HG03575 (cell line): ENCODE results near the gene YIPF1.

Source experiments
- ATAC-seq: cut with Tn5 transposase; IDR thresholded peaks from one replicate; pipeline ENCODE4 v1.9.1; 2021; ENCODE audit not compliant: unreplicated experiment, insufficient number of reproducible peaks, low FRiP score; ENCODE audit errors: extremely low read depth

The YIPF1 gene

DNA sequence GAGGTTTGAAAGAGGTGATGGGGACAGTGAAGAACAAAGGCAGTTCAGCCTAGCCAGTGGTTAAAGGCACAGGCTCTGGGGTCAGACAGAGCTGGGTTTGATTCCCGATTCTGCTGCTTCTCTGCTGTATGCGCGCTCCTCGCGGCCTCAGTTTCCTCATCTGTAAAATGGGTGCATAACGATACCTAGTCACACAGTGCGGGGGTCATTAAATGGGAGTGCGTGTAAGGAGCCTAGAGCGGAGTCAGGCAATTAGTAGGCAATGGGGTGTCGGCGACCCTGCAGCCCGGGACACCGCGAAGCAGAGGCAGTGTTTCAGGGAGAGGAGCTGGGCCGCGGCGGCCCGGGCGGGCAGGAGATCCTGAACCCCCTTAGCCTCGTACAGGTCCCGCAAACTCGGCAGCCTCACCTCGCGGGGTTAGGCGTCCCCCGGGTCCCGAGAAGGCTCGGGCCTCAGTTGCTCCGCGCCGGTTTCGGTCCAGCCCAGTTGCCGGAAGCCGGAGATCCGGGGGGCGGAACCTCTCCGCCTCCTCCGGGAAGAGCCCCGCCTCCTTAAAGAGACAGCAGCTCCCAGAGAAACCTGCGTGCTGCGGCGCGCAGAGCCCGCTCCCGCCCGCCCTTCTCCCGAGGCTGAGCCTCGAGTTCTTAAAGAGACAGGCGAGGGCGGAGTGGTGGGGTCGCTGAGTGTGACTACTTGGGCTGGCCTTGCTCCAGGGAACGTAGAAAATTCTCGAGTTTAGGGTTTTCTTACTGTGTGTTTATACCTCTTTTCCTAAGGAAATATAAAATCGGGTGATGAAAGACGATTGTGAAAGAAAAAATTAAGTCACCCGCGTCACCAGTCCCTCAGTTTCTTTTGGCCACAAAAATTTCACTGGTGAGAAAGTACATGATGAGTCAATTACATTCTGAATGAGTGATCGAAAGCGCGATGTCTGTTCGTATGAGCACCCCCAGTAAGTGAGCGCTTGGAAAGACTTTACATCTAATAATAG lies at the start of gene YIPF1:
TSS of gene YIPF1 (minus strand) at position 494 of the 995 bp plus-strand sequence. CDS start 860 bp downstream, outside the sequence.
- no peak for ATAC-seq

DNA sequence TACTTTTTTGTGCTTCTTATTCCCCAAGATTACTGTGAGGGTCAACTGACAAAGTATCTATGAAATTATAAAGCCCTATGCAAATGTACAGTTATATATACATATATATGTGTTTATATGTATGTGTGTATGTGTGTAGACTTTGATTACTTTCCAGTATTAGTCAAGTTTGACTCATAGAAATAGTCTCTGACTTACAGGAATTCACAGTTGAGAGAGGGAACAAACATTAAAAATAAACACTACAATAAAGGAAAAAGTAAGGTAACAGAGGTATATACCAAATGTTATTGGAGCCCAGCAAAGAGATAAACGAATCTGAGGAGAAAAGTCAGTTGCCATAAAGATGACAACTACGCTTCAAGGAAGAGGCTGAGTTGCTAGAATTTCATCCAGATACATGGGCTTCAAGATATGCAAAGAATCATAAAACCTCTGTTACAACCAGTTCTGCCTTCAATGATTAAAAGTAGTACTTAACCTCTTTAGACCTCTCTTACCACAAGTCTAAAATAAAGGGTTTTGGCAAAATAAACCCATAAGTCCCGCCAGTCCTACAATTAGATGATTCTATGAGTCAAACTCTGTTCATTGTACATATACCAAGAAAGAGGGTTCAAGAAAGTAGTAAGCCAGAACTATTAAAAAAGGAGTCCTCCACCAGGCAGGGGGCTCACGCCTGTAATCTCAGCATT lies 48.7 kb upstream of the YIPF1 start:
- ATAC-seq, result no peak

DNA sequence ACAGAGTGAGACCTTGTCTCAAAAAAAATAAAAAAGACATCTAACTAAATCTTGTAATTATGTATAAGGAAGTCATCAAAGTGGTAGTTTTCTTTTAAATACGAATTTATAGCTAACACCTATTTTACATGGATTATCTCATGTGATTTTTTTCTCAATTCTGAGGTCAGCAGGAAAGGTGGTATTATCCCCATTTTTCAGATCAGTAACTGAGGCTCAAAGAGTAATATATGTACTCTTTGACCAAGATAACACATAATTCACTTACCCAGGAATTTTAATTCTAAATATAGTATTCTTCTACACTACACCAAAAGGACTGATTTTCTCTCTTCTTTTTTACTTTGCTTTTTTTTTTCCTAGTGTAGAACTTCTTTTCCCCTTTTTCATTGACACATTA lies 46.8 kb upstream of the YIPF1 start:
- no peak for ATAC-seq

DNA sequence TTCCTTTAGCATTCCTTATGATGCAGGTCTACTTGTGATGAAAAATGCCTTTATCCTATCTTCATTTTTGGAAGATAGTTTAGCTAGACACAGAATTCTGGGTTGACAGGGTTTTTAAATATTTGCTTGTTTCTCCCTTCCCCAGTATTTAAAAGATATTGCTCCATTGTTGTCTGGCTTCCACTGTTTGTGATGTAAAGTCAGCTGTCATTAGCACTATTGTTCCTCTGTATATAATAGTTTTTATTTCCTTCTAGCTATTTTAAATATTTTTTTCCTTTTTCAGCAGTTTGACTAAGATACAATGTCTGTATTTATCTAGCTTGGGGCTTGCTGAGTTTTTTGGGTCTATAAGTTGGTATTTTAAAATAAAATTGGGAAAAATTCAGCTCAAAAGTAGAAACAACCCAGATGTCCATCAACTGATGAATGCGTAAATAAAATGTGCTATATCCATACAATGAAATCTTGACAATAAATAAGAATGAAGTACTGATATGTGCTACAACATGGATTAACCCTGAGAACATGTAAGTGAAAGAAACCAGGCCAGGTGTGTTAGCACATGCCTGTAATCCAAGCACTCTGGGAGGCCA lies 44.7 kb upstream of the YIPF1 start:
- no peak for ATAC-seq

DNA sequence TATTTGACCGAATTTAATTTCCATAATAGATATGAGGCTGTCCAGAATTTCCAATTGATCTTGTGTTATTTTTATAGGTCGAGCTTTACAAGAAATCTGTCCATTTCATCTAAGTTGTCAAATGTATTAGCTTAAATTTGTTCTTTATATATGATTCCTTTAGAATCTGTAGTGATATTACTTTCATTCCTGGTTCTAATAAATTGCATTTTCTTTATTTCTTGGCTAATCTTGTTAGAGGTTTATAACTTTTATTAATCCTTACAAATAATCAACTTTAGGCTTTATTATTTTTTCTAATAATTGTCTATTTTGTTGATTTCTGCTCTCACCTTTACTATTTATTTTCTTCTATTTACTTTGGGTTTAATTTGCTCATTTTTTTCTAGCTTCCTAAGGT lies 41.9 kb upstream of the YIPF1 start:
- no peak for ATAC-seq

DNA sequence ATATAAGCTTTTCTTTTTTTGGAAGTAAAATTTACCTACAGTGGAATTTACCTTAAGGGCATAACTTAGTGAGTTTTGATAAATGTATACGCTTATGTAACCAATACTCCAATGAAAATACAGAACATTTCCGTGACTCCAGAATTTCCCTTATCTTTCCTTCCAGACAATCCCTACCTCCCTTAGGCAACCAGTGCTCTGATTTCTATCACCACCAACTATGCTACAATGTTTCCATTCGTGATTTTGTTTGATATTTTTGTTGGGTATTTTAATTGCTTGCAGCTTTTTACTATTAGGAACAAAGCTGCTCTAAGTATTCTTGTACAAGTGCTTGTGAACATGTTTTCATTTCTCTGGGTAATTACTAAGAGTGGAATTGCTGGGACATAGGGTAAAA lies 41.3 kb upstream of the YIPF1 start:
- ATAC-seq, result no peak

DNA sequence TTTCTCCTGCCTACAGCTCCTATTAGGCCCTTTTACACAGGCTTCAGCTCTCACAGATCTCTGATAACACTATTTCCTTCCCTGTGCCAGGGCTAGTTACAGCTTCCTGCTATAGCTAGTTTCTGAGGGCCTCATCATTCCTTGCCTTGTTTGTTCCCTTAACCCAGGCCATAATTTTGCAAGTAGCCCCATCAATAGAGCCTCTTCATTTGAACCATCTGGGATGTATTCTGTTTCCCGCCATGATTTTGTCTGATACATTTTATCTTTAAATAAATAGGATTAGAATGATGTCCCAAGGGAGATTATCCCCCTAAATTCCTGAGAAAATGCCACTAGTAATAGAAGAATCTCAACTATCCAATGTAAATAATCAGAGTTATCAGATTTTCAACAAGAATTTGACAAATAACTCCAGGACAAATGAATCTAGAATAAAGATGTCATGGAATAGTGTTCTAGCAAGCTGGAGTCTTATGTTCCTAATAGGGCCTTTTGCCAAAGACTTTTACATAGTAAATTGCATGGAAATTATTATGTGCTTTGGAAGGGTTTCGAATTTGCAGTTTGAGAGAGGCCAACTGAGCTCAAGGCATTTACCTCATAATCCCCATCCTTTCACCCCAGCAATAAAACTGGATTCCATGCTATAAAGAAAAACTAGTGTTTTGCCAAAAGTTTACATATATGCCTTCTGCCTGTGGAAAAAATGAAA lies 39.8 kb upstream of the YIPF1 start:
- no peak for ATAC-seq

DNA sequence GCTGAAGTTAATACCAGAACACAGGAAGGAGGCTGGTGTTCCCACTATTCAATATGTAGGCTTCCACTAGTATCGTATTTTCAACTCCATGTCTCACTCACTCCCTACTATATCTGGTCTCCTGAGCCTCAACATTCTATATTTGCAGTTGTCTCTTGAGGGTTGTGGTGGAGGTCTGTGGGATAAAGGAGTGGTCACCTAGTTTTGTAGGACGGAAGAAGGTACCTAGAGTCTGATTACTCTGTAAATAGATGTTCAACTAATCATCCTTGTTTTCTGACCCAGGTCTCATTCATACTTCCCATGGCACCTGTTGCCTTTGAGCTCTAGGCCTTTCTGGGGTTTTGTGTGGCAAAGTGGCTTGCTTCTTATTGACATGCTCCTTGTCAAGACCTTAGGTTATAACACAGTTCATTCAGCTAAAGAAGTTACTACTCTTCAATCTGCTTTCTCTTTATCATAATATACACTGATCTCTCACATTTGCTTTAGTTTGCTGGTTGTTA lies 37.8 kb upstream of the YIPF1 start:
- no peak for ATAC-seq

DNA sequence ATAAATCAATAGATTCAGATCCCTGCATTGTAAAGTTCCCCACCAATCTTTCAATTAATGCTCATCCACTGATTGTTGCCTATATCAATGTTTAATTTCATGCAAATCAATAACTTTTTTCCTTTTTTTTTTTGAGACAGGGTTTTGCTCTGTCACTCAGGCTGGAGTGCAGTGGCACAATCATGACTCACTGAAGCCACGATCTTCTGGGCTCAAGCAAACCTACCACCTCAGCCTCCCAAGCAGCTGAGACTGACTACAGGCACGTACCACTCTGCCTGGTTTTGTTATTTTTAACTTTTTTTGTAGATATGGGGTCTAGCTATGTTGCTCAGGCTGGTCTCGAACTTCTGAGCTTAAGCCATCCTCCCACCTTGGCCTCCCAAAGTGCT lies 30.1 kb upstream of the YIPF1 start:
- no peak for ATAC-seq

DNA sequence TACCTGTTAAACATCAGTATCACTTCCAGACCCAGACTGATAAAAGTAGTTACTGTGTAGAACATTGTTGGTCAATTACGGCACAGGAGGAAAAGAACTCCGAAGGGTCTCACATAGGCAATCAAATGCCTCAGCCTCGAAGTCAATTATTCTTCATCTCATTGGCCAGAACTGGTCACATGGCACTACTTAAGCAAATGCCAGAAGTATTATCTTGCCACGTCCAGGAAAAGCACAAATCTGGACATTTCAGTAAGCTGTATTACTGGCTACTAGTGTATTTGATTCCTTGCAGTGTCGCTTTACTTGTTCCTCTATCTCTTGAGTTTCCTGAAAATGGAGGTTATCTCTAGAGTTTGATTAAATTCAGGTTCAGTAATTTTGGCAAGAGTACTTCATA lies 28.7 kb upstream of the YIPF1 start:
- no peak for ATAC-seq

DNA sequence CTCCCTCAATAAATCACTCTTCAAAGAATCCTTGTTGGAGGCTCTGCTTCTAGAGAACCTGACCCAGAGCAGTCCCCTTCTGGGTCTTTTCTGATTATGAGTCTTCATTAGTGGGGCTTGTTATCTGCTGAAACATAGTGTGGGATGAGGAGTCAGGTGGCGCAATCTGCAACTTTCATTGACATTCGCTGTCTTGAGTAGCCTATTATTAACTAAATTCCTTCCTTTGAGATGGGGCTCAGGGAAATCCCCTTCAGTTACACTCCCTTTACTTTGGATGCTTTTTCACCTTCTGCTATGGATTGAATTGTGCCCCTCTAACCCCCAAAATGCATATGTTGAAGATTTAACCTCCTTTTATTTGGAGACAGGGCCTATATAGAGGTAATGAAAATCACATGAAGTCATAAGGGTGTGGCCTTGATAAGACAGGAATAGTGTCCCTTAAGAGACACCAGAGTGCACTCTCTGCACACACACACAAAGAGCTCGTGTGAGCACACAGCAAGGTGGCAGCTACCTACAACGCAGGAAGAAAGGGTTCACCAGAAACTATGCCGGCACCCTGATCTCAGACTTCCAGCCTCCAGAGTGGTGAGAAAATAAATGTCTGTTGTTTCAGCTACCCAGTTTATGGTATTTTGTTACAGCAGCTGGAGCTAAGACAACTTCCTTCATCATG lies 23.9 kb upstream of the YIPF1 start:
- ATAC-seq, result no peak

DNA sequence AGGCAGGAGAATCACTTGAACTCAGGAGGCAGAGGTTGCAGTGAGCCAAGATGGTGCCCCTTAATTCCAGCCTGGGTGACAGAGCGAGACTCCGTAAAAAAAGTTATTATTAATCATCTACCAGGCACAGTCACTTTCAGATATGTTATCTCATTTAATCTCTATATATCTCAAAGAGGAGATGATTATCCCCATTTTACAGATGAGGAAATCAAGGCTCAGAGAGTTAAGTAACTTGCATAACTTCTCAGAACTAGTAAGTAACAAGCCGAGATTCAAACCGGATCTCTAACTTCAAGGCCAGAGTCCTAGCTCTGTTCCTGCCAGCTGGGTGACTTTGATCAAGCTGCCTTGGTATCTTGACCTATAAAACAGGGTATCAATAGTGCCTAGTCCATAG lies 21.8 kb upstream of the YIPF1 start:
- ATAC-seq, result no peak

DNA sequence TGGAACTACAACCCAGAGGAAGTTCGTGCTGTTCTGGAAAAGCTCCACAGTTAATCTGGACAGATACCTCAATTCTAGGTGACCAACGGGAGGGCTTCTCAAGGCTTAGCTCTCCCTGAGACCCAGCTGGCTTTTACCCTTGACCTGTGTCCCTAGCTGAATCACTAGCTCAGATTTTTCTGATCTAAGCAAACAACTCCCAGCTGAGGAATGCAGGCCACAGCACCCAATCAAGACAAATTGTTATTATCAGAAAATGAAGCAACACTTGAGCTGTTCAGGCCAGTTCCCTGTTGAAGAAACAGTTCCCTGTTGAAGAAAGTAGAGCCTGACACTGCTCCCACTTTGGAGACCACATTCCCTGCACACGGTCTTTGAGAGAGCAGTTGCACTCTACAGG lies 20.3 kb upstream of the YIPF1 start:
- ATAC-seq, result no peak

DNA sequence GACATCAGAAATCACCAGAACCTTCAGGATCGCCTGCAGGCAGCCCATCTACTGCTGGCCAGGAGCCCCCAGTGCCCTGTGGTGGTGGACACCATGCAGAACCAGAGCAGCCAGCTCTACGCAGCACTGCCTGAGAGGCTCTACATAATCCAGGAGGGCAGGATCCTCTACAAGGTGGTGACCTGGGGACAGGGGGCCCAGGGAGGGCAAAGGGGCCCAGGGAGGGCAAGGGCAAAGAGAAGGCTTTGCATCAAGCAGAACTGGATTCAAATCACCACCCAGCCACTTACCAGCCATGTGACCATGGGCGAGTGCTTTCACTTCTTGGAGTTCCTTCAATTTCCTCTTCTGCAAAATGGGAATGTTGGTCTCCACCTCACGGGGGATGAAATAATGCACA lies 16.5 kb upstream of the YIPF1 start:
- no peak for ATAC-seq

DNA sequence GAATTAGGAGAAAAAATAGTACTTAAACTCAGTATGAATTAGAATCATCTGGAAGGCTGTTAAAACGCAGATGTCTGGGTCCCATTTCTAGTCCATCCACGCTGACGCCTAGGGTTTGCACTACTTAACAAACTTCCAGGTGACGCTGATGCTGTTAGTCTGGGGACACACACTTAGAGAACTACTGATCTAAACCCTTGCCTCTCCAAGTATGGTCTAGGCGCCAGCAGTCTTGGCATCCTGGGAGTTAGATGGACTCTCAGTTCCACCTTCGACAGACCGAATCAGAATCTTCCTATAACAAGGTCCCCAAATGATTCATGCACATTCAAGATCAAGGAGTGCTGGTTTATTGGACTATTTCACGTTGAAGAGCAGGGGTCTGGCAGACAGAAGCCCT lies 15.9 kb upstream of the YIPF1 start:
- ATAC-seq, result no peak

DNA sequence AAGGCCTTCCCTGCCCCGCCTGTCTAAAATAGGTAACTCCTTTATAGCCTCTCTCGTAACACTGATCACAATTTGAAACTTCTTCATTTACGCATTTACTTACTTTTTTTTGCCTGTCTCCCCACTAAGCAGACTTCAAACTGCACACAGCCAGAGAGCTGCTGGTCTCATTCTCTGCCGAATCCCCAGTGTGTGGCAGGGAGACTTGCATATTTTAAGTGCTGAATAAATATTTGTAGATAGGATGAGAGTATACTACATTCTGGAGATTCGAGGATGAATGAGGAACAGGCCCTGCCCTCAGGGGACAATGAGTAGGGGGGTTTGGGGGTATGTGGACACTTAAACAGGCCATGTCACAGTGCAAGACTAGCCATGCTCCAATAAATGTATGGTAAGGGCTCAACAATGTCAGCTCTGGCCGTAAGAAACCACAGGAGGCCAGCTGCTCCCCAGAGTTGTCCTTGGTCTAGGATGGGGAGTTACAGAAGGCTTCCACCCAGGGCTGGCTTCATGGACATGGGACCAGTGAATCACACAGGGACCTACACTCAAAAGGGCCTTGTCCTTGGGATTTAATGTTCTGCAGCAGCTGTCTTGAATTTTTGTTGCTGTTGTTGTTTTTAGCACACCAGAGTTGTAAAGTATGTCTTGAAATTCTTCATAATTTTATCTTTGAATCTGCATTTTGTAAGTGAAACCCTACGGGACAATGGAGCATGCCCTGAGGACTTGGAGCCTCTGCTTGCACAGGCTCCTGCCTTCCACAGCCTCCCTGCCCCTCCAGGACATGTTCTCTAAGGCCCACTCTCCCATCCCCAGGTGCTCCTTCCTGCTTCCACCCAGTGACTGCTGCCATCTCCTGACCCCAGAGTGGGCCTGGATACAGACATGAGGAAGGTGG lies 12.9 kb upstream of the YIPF1 start:
- ATAC-seq, result no peak

DNA sequence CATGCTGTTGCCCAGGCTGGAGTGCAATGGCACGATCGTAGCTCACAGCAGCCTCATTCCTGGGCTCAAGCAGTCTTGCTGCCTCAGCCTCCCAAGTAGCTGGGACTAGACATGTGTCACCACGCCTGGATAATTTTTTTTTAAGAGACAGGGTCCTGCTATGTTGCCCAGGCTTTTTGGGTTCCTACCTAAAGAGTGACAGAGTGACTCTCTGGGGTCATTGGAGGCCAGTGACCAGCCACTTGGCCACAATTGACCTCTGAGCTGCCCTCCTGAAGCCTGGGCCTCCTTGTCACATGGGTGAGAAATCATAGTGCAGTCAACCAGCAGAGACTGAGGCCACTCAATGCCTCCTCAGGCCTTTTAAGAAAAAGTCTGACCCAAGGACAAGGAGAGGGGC lies 10.1 kb upstream of the YIPF1 start:
- no peak for ATAC-seq

DNA sequence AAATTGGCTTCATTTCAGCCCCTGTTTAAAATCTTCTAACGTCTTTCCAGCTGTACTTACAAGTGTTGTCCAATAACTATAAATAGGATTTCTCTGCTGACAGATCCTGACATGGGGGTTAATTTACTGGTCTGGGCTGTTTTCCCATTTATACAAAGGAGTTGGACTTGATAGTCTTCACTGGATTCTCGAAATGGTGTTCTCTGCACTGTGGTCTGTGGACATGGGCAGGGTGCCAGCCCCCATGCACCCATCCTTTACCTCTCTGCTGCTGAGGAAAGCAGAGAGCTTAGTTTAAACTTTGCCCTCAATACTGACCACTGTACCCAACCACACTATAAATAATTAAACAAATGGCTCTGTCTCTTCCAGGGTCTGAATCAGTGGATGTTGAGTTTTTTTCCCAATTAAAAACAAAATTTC lies 9.6 kb upstream of the YIPF1 start:
- ATAC-seq, result no peak
